Non-pigmented ciliary epithelial cell (primary cell): ENCODE data around the gene RAB39A.
A peak's percentile ranks its signal among the peaks of the same experiment; 100 is the strongest.
"Not testable (repeated sequence)": the region's sequence is repeated elsewhere in the genome, so short reads cannot be mapped to it uniquely, and the experiment has no call there.

ENCODE experiments used
- DNase-seq: peaks from one replicate; pipeline ENCODE4 v3.0.0-alpha.2; 2010; ENCODE audit warnings: low read depth

Gene RAB39A

DNA sequence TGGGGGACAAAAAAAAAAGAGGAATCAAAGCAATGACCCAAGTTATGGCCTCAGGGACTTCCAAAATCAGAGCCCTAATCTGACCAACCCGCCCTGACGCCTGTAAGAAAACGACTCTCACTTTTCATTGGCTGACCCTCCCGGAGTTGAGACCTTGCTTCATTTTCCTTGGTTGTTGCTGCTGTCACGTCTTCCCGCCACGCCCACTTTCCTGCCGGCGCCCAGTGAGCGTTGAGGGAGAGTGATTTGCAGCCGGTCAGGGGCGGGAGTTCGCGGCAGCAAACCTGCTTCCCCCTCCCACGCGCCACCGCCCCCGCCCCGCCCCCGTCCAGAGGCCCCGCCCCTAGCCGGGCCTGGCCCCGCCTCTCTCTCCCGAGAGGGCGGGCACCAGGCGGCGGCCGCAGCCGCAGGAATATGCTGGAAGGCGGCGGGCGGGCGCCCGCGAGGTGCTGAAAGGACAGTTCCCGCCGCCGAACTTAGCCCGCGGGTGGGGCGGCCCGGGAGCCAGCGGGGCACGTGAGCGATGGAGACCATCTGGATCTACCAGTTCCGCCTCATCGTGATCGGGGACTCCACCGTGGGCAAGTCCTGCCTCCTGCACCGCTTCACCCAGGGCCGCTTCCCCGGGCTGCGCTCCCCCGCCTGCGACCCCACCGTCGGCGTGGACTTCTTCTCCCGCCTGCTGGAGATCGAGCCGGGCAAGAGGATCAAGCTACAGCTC is at the start of gene RAB39A:
Gene RAB39A, plus strand, starts transcription at position 403 of the 721 bp plus-strand sequence. Its CDS starts 121 bp downstream, at position 524.
- DNase-seq, result peak; percentile 75

GRCh38 chr11:107881471-107881870 is 46.8 kb upstream of the RAB39A start:
- not testable (repeated sequence) for DNase-seq

DNA sequence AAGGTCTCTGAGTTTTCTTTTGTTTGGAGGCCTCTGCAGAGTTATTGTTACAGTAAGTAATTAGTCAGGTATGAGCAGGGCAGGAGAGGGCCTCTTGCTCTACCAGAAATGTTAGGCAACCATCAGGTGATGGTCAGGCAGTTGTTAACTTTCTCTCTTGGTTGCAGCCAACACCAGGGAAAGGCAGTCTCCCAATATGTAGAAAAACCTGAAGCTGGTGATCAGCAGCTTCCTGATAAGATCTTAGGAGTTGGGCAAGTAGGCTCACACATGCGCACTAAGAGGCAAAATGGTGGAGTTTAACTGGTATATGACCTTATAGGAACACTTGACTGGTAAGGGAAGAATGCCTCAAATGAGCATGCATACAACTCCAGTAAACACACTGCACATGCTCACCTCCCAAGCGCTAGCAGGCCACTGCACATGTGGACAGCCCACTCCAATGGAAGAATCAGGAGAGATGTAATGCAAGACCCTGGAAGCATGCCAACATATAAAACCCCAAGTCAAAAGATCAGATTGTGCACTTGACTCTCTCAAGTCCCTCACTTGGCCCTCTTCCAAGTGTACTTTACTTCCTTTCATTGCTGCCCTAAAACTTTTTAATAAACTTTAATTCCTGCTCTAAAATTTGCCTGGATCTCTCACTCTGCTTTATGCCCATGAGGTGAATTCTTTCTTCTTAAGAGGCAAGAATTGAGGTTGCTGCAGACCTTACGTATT is 46.0 kb upstream of the RAB39A start:
- DNase-seq, result no peak

GRCh38 chr11:107898270-107898669 is 30.0 kb upstream of the RAB39A start:
- peak; percentile 38 for DNase-seq

- DNase-seq, result no peak
Measured at GRCh38 chr11:107908211-107908610, 20.0 kb upstream of the RAB39A start.

DNA sequence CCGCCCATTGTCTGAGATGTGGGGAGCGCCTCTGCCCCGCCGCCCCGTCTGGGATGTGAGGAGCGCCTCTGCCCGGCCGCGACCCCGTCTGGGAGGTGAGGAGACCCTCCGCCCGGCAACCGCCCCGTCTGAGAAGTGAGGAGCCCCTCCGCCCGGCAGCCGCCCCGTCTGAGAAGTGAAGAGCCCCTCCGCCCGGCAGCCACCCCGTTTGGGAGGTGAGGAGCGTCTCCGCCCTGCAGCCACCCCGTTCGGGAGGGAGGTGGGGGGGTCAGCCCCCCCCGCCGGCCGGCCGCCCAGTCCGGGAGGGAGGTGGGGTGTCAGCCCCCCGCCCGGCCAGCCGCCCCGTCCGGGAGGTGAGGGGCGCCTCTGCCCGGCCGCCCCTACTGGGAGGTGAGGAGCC is 15.8 kb upstream of the RAB39A start:
- DNase-seq, result not testable (repeated sequence)

DNA sequence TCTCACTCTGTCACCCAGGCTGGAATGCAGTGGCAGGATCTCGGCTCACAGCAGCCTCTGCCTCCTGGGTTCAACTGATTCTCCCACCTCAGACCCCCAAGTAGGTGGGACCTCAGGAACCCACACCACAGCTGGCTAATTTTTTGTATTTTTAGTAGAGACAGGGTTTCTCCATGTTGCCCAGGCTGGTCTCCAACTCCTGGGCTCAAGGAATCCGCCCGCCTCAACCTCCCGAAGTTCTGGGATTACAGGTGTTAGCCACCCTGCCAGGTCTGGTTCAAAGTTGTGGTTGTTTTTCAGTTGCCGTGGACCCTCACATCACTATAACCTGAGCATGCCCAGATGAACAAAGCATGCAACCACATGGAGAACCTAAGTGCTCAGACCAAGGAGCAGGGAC is 13.0 kb upstream of the RAB39A start:
- no peak for DNase-seq

GRCh38 chr11:107916671-107917241 is 11.5 kb upstream of the RAB39A start:
- no peak for DNase-seq

- no peak for DNase-seq
Measured at GRCh38 chr11:107921997-107922396, 6.3 kb upstream of the RAB39A start.

- not testable (repeated sequence) for DNase-seq
Measured at GRCh38 chr11:107923519-107923918, 4.7 kb upstream of the RAB39A start.

GRCh38 chr11:107924306-107924705 is 3.9 kb upstream of the RAB39A start:
- no peak for DNase-seq

DNA sequence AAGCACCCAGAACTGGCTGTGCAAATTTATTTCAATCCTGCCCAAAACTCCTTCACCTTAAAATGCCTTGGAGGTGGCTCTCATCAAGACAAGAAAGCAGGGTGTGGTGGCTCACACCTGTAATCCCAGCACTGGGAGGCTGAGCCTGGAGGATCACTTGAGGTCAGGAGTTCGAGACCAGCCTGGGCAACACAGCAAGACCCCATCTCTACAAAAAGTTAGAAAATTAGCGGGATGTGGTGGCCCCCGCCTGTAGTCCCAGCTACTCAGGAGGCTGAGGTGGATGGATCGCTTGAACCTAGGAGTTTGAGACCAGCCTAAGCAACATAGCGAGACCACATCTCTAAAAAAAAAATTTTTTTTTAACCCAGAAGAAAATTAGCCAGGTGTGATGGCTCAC is 689 bp upstream of the RAB39A start:
- no peak for DNase-seq

GRCh38 chr11:107928767-107929507 is 689 bp downstream of the RAB39A start:
- no peak for DNase-seq

DNA sequence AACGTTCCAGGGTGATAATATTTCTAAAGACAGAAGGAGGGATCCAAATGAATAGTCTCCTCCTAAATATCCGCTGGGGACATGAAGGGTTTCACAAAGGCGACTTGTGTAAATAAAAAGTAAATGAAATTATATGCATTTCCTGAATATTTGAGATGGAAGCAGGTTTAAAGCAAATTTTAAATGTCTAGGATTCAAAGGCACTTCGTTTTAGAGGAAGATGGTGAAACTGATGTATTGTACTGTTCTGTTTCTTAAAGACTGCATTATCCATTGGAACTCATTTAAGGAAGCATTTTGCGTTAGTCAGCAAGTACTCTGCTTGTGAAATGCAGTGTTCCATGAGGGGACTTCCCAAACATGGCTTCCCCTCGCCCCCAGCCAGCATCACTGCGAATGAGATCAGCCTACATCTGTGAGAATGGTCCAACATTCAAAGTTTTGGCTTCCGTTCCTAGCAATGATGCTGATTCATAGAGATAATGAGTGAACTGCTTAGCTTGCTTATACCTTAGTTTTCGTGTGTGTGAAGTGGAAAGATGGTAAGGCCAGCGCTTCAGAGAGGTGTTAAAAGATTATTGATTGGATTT is 1.5 kb downstream of the RAB39A start:
- no peak for DNase-seq

DNA sequence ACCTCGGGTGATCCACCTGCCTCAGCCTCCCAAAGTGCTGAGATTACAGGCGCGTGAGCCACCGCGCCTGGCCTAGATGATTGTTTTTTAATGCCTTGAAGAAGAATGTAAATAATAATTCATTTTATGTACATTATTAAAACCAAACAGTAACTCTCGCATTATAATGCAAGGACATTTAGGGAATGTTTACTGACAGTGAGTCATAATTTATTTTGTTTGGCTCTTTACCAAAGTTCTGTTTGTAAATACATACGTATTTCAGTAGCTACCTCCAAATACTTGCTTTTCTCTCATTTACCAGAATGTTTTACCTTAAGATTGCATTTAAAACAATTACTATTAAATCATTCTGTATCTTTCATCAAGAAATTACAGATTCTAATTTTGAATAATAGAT is 3.0 kb downstream of the RAB39A start:
- no peak for DNase-seq

DNA sequence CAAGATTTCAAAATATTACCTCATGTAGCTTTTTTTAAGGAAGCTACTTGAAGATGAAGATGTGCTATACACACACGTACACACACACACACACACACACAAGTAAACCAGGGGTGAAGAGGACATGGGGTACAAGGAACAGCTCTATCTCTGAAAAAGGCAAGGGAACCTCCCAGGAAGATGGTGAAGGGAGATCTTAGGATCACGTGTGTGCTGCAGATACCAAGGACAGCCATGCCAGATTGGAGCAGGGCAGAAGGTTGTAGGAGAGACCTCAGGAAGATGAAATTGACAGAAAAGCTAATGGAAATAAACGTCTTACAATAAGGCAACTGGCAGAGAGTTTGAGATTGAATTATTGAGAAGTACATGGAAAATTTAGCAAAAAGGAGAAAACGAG is 19.7 kb downstream of the RAB39A start:
- DNase-seq, result no peak

DNA sequence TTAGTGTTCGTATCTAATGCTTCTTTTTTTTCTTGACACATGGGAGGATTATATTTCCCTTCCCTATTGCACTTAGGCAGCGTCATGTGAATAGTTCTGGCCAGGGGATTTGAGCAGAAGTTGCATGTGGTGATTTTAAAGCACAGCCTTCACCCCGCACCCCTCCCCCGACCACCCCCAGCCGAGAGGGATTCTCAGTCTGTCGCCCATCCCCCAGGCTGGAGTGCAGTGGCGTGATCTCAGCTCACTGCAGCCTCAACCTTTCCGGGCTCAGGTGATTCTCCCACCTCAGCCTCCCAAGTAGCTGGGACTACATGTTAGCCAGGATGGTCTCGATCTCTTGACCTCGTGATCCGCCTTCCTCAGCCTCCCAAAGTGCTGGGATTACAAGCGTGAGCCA is 20.1 kb downstream of the RAB39A start:
- DNase-seq, result not testable (repeated sequence)

DNA sequence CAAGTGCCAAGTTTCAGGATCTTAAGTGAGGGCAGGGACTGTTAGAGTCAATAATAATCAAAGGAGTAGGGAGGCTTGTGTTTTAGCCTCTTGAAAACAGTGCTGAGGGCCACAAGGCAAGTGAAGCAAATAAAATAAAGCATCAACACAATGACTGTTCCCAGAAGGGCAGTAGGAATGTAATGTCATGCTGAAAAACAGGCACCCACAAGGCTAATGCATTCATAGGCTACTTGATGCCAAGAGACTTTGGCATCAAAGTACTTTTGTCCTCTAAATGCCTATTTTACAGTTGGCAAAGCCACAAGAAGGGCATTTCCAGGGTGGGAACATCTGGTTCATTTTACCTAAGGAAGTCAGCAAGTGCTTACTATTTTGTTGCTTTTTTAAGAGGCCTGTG is 22.9 kb downstream of the RAB39A start:
- DNase-seq, result no peak

- no peak for DNase-seq
Measured at GRCh38 chr11:107953446-107953845, 25.2 kb downstream of the RAB39A start.

- no peak for DNase-seq
Measured at GRCh38 chr11:107956543-107956942, 28.3 kb downstream of the RAB39A start.

DNA sequence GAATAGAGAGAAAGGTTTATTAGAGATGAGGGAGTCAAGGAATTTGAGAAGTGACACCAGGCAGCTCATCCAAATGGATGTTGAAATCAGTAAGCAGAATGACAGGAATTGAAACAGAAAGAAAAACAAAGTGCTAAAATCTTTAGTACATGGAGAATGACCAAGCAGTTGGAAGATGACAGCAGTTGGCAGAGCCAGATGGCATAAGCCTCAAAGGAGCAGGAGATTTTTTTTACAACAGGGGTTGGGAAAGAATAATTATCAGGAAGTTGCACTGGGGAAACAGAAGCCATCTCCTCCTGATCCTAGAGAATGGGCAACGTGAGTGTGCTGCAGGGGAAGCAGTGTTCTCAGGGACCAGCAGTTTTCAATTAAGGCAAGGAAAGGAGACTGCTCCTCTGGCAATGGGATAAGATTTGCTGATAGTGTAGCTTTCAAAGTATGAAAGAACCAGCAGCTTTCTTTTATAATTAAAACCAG is 28.9 kb downstream of the RAB39A start:
- DNase-seq, result no peak

DNA sequence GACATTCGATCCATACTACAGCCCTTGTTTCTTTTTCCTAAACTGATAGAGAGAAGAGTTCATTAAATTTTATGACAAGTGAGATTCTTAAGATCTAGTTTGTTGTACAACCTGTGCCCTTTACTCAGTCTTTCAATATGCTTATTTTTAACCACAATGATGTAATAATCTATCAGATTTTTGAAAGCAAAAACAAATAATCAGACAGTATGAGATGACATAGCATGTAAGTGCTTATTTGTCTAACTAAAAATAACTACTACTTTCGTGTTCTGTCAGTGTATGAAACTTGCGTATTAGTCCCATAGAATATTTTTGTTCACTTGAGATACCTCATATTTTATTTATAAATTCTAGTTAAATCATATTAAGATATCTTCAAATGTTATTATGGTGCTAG is 33.2 kb downstream of the RAB39A start:
- no peak for DNase-seq
